HG02852 (cell line): ENCODE results near the gene BMAL1.
"Not testable (repeated sequence)": the region's sequence is repeated elsewhere in the genome, so short reads cannot be mapped to it uniquely, and the experiment has no call there.

ENCODE experiments used
- ATAC-seq: cut with Tn5 transposase; IDR thresholded peaks from one replicate; pipeline ENCODE4 v1.9.1; 2021; ENCODE audit warnings: mild to moderate bottlenecking, moderate library complexity; ENCODE audit not compliant: unreplicated experiment

BMAL1 gene

GRCh38 chr11:13368041-13368446 lies 90.5 kb downstream of the BMAL1 start:
- no peak for ATAC-seq

DNA sequence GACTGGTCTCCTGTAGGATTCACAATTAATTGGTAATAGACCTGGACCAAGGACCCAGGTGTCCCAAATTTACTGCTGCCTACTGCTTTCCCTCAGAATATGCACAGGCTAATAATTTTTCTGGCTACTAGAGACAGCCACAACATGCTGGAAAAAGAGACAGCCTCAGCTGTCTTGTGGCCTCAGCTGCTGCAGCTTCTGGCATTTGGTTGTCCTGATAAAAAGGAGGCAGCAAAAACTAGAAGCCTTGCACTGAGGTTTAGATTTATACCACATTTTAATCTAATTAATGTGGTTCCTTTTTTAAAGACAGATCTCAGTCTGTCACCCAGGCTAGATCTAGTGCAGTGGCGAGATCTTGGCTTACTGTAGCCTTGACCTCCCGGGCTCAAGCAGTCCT lies 95.6 kb downstream of the BMAL1 start:
- ATAC-seq, result no peak

DNA sequence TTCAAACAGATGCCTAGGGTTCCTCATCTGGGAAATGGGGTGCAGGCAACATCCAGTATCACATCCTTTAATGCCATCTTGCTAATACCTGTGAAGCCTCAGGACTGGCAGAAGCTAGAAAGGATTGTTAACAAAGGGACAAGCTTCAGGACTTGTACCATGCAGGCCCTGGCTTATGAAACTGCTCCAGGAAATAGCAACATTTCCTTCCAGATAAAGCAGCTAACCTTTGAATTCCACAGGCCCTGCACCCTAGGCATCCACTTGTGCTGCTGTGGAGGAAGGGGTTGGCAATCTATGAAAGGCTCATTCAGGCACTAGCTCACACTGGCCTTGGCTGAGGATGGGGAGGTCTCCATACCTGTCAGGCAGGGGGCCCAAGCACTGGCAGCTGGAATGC lies 98.2 kb downstream of the BMAL1 start:
- ATAC-seq, result no peak

- ATAC-seq, result no peak
Observed at GRCh38 chr11:13376402-13376801, 98.8 kb downstream of the BMAL1 start.

GRCh38 chr11:13376838-13377237 lies 99.2 kb downstream of the BMAL1 start:
- ATAC-seq, result no peak

- no peak for ATAC-seq
Observed at GRCh38 chr11:13378316-13378715, 100.7 kb downstream of the BMAL1 start.

GRCh38 chr11:13380731-13381130 lies 103.1 kb downstream of the BMAL1 start:
- ATAC-seq, result no peak

GRCh38 chr11:13382751-13383150 lies 105.2 kb downstream of the BMAL1 start:
- no peak for ATAC-seq

GRCh38 chr11:13384908-13385640 lies 107.5 kb downstream of the BMAL1 start:
- ATAC-seq, result no peak

DNA sequence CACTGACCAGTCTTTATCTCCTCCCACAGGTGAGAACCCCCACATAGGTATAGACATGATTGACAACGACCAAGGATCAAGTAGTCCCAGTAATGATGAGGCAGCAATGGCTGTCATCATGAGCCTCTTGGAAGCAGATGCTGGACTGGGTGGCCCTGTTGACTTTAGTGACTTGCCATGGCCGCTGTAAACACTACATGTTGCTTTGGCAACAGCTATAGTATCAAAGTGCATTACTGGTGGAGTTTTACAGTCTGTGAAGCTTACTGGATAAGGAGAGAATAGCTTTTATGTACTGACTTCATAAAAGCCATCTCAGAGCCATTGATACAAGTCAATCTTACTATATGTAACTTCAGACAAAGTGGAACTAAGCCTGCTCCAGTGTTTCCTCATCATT lies 109.0 kb downstream of the BMAL1 start:
- ATAC-seq, result no peak

- ATAC-seq, result no peak
Observed at GRCh38 chr11:13388741-13389140, 111.2 kb downstream of the BMAL1 start.

GRCh38 chr11:13391217-13391616 lies 113.6 kb downstream of the BMAL1 start:
- no peak for ATAC-seq

DNA sequence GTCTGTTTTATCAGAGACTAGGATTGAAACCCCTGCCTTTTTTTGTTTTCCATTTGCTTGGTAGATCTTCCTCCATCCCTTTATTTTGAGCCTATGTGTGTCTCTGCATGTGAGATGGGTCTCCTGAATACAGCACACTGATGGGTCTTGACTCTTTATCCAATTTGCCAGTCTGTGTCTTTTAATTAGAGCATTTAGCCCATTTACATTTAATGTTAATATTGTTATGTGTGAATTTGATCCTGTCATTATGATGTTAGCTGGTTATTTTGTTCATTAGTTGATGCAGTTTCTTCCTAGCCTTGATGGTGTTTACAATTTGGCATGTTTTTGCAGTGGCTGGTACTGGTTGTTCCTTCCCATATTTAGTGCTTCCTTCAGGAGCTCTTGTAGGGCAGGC lies 120.7 kb downstream of the BMAL1 start:
- not testable (repeated sequence) for ATAC-seq

DNA sequence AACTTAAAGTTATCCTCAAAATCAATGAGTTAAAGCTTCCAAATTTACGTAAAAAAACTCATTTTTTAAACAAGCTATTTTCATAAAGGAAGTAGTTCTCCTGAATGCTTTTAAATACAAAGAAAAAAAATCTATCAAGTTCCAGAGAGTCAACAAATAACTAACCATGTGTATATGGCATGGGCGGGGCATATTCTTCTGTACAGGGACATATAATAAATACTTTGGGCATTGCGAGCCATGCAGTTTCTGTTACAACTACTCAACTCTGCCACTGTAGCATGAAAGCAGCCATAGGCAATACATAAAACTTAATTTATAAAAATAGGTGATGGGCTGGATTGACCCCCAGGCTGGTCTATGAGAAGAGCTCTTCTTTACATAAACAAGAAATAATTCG lies 127.6 kb downstream of the BMAL1 start:
- ATAC-seq, result no peak

DNA sequence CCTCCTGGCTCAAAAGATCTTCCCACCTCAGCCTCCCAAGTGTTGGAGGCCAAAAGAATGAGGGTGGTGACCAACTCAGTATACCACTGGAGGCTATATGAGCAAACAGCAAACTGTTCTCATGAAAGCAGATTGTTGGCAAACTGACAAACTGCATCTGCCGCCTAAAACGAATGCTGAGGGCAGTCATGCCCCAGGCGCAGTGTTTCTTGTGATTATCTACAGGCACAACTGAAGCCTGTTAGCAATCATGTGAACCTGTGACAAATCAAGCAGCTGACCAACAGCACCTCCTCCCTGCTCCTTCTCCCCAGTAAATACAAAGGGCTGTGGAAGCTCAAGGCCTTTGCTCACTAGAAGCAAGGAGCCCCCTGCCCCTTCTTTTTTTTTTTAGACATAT lies 137.6 kb downstream of the BMAL1 start:
- no peak for ATAC-seq

- ATAC-seq, result no peak
Observed at GRCh38 chr11:13421561-13421960, 144.0 kb downstream of the BMAL1 start.

DNA sequence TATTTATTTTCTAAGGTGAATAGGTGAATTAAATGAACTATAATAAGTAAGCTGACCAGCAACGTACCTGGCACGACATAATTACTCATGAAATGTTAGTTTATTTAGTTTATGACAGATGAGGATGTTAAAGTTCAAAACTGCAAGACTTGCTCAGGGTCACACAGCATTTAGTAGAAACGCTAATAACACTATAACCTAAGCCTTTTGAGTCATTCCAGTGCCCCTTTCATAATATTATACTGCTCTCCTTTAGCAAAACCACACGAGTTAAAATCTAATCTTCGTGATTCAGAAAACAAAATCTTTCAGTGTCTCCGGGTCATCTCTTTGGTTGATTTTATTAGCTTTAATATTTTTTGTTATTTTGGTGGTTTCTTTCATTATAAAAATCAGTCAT lies 145.8 kb downstream of the BMAL1 start:
- no peak for ATAC-seq

- no peak for ATAC-seq
Observed at GRCh38 chr11:13427440-13427839, 149.8 kb downstream of the BMAL1 start.

- ATAC-seq, result no peak
Observed at GRCh38 chr11:13429288-13429687, 151.7 kb downstream of the BMAL1 start.

GRCh38 chr11:13429836-13430235 lies 152.2 kb downstream of the BMAL1 start:
- ATAC-seq, result no peak

- ATAC-seq, result no peak
Observed at GRCh38 chr11:13433437-13433836, 155.8 kb downstream of the BMAL1 start.

- no peak for ATAC-seq
Observed at GRCh38 chr11:13434247-13435205, 156.9 kb downstream of the BMAL1 start.
